Kidney (tissue), 14 donors: ENCODE results near the gene BLACAT1. TPM values are rescaled to one million over a fixed set of nuclear protein-coding genes. Genes with fewer than 3 reads are reported as not detected.

Experiments used
- DNase-seq, 5 donors: peaks; one replicate each; pipeline ENCODE4 v3.0.0-alpha.2; 2013 to 2020
- FAIRE-seq: peaks from 2 replicates; lab custom pipeline; 2012; peaks lifted over from hg19 to GRCh38; lab: Jason Lieb, UNC
- H3K27ac ChIP-seq, 2 donors: one replicate each; pipeline ENCODE4 v1.7.0; 2013; ENCODE audit warnings: low read depth in 2 of 2, low read length in 2 of 2, inconsistent platforms in 1 of 2
- H3K27me3 ChIP-seq: one replicate; pipeline ENCODE4 v1.7.1; 2013; ENCODE audit warnings: low read length, inconsistent platforms; ENCODE audit not compliant: control insufficient read depth, insufficient read depth
- H3K36me3 ChIP-seq, 3 donors: one replicate each; pipeline versions ENCODE4 v1.7.0 to v1.7.1; 2013; ENCODE audit warnings: low read length in 3 of 3, control low read depth in 1 of 3, inconsistent platforms in 1 of 3; ENCODE audit not compliant: insufficient read depth in 3 of 3, control insufficient read depth in 2 of 3
- H3K4me1 ChIP-seq, 3 donors: one replicate each; pipeline versions ENCODE4 v1.7.0 to v1.7.1; 2013; ENCODE audit warnings: low read length in 3 of 3, inconsistent platforms in 1 of 3, low read depth in 1 of 3; ENCODE audit not compliant: control insufficient read depth in 2 of 3, insufficient read depth in 2 of 3
- H3K4me3 ChIP-seq, 3 donors: one replicate each; pipeline versions ENCODE4 v1.7.0 to v1.8.1; 2013; ENCODE audit warnings: low read length in 3 of 3, control low read depth in 1 of 3, inconsistent platforms in 1 of 3
- H3K9ac ChIP-seq, 3 donors: one replicate each; pipeline versions ENCODE4 v1.7.0 to v1.7.1; 2013; ENCODE audit warnings: low read length in 3 of 3, control low read depth in 1 of 3, inconsistent platforms in 1 of 3
- H3K9me3 ChIP-seq, 3 donors: one replicate each; pipeline versions ENCODE4 v1.7.0 to v1.7.1; 2013; ENCODE audit warnings: low read length in 3 of 3, control low read depth in 1 of 3, inconsistent platforms in 1 of 3; ENCODE audit not compliant: control insufficient read depth in 2 of 3, insufficient read depth in 1 of 3
- intact Hi-C: fragments of 100-400 bp; cut with DNase I; formaldehyde crosslinking; loops from one replicate; pipeline ENCODE4 v1.11.1; 2022
- polyA plus RNA-seq: library from polyadenylated mRNA; stranded (reverse); fragments of 350-450 nt; fragmentation: Illumina TruSeq; extraction: RNeasy Lipid Tissue Mini Kit (QIAGEN cat#74804); gene quantifications from one replicate; pipeline ENCODE4 v1.2.3, GENCODE V29; 2014; ENCODE audit warnings: low read depth, low replicate concordance; ENCODE audit not compliant: insufficient read depth
- total RNA-seq: library from RNA; stranded (reverse); fragmentation: NEBNext Ultra II Directional; extraction: Animal tissue kit (Norgen Biotek cat#: 25700); gene quantifications from one replicate; pipeline ENCODE4 v1.2.1, GENCODE V29; 2021
- TF ChIP-seq, protein P1 (sequence below): IDR thresholded peaks from 3 replicates; pipeline ENCODE4 v1.5.1; 2012; ENCODE audit warnings: mild to moderate bottlenecking, moderate library complexity, borderline replicate concordance; ENCODE audit not compliant: insufficient read depth; ENCODE audit errors: extremely low read depth
- donor health status: control.
- donor health status: control.
- donor health status: control.
- donor health status: control.
- donor health status: control.
- donor health status: DM: yes; HTN: yes; CAD: no.
- donor health status: Normal renal cell carcinoma (clear cell type).

BLACAT1 gene
- total and polyA plus RNA-seq, 2 donors from 2014 or later, result 0.37 to 4.3 TPM

DNA sequence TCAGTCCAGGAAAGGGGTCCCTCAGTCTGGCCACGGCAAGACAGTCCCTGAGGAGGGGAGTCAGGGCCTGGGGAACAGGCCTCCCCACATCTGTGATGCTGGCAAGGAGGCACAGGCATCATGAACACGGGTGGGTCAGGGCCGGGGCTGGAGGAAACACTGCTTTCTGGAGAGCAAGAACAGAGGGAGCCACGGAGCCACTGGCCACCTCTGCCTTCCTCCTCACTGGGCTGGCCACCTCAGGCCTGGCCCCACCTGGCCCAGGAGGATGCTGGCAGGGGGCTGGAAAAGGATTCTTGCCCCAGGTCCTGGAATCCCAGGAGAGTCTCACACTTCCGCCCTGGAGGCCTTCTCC lies 15.7 kb downstream of the BLACAT1 start:
- Histone ChIP-seq H3K9me3 (no peaks in the 10 kb centered on the region), H3K4me3 (no peak overlapping the region), H3K27ac (no peak overlapping the region), H3K4me1 (peaks cover 5 to 46% (median 39%) of the 10 kb centered on the region in 3 donors), H3K9ac (no peak overlapping the region), H3K36me3 (no peaks in the 10 kb centered on the region), H3K27me3 (no peaks in the 10 kb centered on the region)
- FAIRE-seq (no peak), DNase-seq (no peak)
- intact Hi-C loops, result no loop called here
- TF ChIP-seq, protein P1, sequence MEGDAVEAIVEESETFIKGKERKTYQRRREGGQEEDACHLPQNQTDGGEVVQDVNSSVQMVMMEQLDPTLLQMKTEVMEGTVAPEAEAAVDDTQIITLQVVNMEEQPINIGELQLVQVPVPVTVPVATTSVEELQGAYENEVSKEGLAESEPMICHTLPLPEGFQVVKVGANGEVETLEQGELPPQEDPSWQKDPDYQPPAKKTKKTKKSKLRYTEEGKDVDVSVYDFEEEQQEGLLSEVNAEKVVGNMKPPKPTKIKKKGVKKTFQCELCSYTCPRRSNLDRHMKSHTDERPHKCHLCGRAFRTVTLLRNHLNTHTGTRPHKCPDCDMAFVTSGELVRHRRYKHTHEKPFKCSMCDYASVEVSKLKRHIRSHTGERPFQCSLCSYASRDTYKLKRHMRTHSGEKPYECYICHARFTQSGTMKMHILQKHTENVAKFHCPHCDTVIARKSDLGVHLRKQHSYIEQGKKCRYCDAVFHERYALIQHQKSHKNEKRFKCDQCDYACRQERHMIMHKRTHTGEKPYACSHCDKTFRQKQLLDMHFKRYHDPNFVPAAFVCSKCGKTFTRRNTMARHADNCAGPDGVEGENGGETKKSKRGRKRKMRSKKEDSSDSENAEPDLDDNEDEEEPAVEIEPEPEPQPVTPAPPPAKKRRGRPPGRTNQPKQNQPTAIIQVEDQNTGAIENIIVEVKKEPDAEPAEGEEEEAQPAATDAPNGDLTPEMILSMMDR, result no peak

DNA sequence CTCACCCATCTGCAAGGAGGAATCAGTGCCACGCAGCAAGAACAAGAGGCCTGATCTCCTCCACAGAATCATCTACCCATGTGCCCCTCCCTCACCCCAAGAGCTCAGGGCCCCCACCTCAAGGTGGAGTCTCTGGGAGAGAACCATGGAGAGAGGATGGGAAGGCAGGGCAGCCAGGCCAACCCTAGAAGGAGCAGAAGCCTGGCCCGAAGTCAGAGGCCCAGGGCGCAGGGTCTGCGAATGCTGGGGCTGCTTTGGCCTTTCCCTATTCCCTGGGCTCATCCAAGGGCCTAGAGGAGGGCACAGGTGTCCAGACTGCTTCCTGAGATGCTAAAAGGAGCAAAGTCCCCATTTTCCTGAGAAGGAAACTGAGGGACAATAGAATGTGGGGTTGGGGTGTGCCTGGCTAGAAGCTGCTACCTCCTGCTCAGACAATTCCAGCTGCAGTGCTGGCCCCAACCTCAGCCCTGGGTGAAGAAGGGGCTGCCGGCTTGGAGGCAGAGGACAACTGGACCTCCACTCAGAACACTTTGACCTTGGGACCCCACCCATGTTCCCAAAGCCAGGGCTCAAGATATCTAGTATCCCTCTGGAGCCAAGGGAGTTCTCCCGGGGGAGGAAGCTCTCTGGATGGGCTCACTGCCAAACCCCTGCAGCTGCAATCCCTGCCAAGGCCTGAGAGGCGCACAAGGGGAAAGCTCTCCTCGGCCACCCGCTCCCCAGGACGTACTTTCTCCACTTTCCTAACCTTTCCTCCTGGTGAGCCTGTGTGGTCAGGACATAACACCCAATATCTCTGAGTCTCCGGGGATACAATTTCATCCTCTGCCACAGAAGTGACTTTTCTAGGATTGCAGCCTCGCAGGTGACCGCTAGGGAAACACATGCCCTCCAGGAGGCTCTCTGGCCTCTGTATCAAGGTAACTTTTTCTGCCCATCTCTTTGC lies 17.4 kb downstream of the BLACAT1 start:
- FAIRE-seq (no peak), DNase-seq (peak; percentile 78 to 94 (median 85))
- H3K4me3 ChIP-seq, result no peak overlapping the region
- H3K4me1 ChIP-seq, result peaks cover 5 to 43% (median 39%) of the 10 kb centered on the region in 3 donors
- H3K9ac ChIP-seq, result no peak overlapping the region
- H3K9me3 ChIP-seq, result no peaks in the 10 kb centered on the region
- H3K36me3 ChIP-seq, result no peaks in the 10 kb centered on the region
- H3K27ac ChIP-seq, result no peak overlapping the region
- TF ChIP-seq, protein P1, result peak; percentile 63
- intact Hi-C loops, result loop anchor here (10.0 kb wide), 1 partner anchor 46 kb away; no protein-coding TSS in a partner anchor
- no peaks in the 10 kb centered on the region for H3K27me3 ChIP-seq

DNA sequence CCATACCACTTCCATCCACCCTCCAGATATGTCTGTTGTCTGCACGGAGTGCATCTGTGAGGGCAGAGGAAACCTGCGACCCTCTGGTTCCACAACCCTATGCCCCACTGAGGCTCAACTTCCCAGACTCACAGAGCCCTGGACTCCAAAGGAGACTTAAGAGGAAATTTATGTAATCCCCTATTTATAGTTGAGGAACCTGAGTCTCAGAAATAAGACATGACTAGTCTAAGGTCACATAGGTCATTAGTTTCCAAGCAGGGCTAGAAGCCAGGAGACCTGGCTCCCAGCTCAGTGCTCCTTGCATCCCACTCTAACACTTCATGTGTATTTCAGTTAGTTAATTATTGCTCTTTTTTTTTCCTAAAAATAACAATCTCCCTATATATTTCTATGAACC lies 18.3 kb downstream of the BLACAT1 start:
- H3K4me3 ChIP-seq, result no peak overlapping the region
- DNase-seq (no peak), FAIRE-seq (no peak)
- H3K27me3 ChIP-seq, result no peaks in the 10 kb centered on the region
- H3K4me1 ChIP-seq, result peaks cover 5 to 37% (median 32%) of the 10 kb centered on the region in 3 donors
- no peak overlapping the region for H3K27ac ChIP-seq
- no peak overlapping the region for H3K9ac ChIP-seq
- TF ChIP-seq, protein P1, result no peak
- no peaks in the 10 kb centered on the region for H3K36me3 ChIP-seq
- intact Hi-C loops, result loop anchor here (10.0 kb wide), 1 partner anchor 47 kb away; no protein-coding TSS in a partner anchor
- H3K9me3 ChIP-seq, result no peaks in the 10 kb centered on the region
